ENCODE measurements around the gene AGPAT2.

Gene AGPAT2

GRCh38 chr9:136625101-136626065, 61.9 kb downstream of the AGPAT2 start:
- no peak for DNase-seq (ENCODE audit: low read depth, low spot score)

- no peak for DNase-seq (ENCODE audit: low read depth, low spot score)
These were observed 62.9 kb downstream of the AGPAT2 start for GRCh38 chr9:136624184-136624951.

- no peak for DNase-seq (ENCODE audit: low read depth, low spot score)
These were observed 63.4 kb downstream of the AGPAT2 start for GRCh38 chr9:136623842-136624183.

Measured in activated CD4-positive, CD25-positive, alpha-beta regulatory T cell treated with anti-CD3 and anti-CD28 coated beads, Interleukin-2, amount 50 U/mL, for 16 hours (primary cell).